GM18511 (cell line): ENCODE measurements around the gene TMEM44.

Experiments
- ATAC-seq: cut with Tn5 transposase; IDR thresholded peaks from one replicate; pipeline ENCODE4 v1.9.1; 2021; ENCODE audit warnings: mild to moderate bottlenecking, moderate library complexity; ENCODE audit not compliant: unreplicated experiment

Gene TMEM44

DNA sequence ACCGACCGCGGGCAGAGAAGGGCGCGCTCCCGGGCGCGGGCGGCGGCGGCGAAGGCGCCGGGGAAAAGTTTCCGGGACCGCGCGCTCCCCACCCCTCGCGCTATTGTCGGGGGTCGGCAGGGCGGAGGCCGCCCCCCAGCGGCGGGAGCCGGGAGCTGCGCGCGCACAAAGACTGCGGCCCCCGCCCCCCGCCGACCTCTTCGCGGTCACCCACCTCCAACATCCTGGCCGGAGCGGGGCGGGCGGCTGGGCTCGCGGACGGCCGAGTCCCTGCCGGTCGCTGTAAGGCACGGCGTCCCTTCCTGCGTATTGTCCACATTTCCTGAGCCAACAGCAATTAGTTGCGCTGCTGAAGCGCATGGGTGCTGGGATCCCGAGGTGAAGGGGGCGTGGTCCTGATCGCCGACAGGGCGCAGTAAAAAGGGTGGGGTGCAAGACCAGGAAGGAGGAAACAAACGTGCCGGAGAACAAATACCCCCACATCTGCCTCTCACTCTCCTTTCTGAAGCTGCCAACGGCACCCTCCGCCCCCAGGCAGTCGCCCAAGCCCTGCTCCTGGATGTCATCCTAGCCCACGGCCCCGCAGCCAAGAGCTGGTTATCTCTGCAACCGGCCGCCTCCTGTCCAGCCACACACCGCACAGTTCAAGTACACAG is at the start of gene TMEM44:
TSS of gene TMEM44 (minus strand) at position 71 of the 656 bp plus-strand sequence. CDS start 204 bp downstream, outside the sequence.
- ATAC-seq: peak; percentile 84

- ATAC-seq: peak; percentile 68
Observed at GRCh38 chr3:194682694-194683310, 49.6 kb upstream of the TMEM44 start.

DNA sequence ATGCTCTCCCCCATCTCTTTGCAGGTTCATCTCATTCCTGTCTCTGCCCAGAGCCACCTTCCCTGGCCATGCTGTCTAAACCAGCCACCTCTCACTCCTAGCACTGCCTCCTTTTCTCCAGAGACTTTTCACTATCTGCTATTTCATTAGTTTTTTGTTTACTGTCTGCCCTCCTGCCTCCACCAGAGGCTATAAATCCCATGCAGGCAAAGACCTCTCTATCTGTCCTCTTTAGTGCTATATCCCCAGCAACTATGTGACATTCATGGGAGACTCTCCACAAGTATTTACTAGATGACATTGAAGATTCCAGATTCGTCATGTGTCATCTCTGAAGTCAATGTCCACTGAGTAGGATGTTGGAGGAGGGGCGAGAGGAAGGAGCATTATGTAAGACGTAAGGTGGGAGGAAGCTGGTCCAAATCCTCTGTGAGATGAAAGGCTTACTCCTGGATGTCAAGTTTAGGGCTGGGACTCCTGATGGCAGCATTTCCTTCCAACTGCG is 49.0 kb upstream of the TMEM44 start:
- no peak for ATAC-seq

DNA sequence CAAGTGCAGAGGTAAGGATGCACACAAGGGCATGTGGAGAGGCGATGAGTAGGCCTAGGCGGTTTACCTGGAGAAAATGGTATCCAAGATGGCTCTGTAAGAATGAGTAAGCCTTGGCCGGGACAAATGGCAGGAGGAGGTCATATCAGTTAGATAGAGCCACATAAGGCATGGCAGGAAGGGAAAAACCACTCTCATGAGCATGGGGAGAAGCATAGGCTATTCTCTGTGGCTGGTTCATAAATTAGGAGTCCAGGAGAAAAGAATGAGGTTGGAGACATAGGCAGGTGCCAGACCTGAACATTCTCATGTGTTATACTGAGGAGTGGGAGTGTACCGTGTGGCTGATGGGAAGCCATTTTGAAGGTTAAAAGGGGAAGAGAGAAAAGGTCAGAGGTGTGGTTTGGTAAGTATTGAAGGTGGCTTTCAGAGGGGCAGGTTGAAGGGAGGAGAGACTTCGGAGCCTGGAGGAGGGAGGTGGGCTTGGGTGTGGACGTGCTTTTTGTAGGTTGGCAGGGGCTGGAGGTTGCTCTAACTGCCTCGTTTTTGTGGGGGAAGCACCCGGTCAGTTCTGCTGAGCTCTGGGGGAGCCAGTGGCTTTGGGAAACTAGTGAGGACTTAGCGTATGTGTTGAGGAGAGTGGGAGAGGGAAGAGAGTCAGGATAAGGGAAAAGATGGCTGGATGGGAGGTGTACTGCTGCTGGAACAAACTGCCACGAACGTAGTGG is 47.8 kb upstream of the TMEM44 start:
- no peak for ATAC-seq

- ATAC-seq: no peak
Observed at GRCh38 chr3:194676471-194676870, 43.3 kb upstream of the TMEM44 start.

GRCh38 chr3:194675680-194676079 is 42.5 kb upstream of the TMEM44 start:
- no peak for ATAC-seq

DNA sequence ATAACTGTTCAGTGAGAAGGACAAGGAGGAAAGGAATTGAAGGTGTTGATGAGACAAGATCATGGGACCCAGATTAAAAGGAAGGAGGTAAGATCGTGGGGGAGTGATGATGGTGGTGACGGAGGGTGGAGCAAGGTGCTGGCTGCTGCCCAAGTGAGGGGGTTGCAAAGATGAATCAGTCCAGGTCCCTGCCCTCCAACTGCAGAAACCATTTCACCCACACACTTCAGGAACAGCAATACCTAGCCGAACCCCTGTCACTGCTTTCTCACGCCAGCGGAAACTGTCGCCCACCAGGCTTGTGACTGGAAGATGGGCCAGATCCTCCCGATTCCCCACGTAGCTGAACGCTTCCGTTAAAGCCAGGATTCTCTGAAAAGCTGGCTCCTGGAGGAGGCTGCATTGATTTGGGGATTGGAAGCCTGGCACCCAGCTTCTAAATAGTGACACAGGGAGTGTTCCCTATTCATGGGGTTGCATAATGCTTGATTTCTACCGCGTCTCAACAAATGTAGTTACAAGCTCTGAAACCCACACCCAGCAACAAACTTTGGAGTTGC is 41.9 kb upstream of the TMEM44 start:
- ATAC-seq: no peak

- ATAC-seq: no peak
Observed at GRCh38 chr3:194673761-194674160, 40.5 kb upstream of the TMEM44 start.

DNA sequence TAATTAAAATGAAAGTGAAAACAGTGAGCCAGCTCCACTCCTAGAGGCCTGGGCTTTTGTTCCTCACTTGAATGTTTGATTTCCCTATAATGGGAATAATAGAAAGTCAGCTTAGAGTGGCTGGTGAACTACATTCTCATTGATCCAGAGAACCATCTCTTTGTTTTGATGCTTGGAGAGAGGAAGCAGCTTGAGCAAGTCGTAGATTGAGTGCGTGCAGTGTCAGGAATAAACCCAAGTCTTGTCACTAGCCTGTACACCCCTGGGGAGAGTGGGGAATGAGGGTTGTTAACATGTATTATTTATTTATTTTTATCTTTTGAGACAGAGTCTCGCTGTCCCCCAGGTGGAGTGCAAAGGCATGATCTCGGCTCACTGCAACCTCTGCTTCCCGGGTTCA is 39.7 kb upstream of the TMEM44 start:
- ATAC-seq: no peak

DNA sequence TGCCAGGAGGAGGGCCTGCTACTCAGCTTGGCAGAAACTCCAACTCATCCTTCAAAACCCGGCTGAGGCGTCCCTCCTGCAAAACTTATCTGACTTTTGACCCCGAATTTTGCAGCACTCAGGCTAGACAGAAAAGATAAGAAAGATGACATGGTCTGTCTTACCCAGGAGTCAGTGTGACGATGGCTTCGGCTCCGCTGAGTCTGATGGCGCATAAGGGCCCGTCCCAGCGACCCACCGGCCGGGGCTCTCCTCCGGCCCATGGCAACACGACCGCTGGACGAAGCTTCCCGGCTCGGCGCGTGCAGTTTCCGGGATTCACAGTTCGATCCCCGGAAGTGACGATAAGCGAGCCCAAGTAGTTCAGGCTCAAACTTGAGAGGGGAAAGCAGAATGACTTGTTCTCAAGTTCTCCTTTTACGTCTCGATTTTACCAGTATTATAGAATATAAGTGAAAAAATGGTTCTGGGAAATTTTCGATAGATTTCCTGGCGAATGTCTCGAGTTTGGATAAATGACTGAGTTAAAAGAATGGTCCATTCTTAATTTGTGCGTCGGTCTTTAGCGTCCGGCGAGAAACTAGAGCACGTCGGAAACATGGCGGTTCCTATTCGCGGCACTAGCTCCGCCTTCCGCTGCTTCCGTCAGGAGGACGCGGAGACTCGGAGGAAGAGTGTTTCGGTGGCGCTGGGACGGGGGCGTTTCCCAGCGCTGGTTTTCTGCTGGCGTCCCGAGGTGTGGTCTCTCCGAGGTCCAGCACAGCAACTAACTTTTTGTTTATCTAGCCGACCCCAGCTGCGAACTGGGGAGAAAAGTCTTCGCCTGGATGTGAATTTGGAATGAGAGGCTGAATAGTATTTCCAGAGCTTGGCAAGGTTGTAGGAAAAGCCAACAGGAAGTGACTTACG is 38.9 kb upstream of the TMEM44 start, which contains the start of gene LSG1:
TSS of gene LSG1 (minus strand) at position 292 of the 909 bp plus-strand sequence. CDS start at position 263, 29 bp downstream.
- ATAC-seq: peak; percentile 94

DNA sequence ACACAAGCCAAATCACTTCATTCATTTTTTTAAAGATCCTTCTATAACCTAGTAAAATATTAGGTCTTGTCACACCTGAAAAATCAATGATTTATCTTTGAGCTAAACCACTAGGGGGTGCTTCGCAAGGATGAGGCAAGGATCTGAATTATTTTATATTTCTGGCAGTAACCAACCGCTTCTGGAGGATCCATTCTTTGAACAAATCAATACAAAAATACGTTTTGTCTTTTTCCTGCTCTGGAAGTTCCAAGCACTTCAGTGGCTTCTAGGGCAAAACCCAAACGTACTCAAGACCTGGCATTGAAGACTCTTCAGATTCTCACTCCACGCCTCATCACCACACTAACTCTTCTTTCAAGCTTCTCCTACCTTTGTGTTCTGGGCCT is 38.3 kb upstream of the TMEM44 start:
- peak; percentile 9 for ATAC-seq

GRCh38 chr3:194667363-194667762 is 34.1 kb upstream of the TMEM44 start:
- no peak for ATAC-seq

- ATAC-seq: no peak
Observed at GRCh38 chr3:194664857-194665256, 31.6 kb upstream of the TMEM44 start.

- ATAC-seq: no peak
Observed at GRCh38 chr3:194661946-194662345, 28.7 kb upstream of the TMEM44 start.

DNA sequence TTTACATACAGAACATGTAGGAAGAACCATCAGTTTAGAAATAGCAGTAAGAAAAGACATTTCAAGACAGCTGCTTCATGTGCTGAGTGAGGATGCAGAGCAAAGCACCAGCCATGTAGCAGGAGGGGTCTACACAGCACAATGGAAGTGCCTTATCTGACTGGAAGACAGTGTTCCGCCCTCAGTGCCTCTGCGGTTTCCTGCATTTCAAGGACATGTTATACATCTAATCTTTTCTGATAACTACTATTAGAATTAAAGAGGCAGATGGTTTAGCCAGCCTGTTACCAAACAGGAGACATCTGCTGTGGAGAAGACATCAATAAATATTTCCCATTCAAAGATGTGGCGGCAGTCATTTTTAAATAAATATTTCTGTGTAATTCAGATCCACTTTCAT is 28.2 kb upstream of the TMEM44 start:
- ATAC-seq: no peak

DNA sequence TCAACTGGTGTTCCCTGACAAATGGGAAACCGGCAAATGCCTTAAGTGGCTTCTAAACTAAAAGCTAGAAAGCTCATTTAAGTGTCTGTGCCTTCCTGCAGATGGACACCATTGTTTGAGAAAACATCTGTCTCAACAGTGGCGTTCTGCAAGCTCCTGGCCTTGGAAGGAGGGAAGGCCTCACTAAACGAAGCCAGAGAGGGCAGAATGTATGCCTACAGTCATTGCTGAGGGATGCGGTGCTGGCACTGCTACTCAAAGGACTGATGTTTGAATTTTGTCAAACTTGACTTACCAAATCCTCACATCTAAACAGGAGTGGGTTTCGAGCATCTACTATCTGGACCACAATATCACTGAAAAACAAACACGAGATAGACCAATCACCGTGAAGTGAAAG is 26.6 kb upstream of the TMEM44 start:
- no peak for ATAC-seq

DNA sequence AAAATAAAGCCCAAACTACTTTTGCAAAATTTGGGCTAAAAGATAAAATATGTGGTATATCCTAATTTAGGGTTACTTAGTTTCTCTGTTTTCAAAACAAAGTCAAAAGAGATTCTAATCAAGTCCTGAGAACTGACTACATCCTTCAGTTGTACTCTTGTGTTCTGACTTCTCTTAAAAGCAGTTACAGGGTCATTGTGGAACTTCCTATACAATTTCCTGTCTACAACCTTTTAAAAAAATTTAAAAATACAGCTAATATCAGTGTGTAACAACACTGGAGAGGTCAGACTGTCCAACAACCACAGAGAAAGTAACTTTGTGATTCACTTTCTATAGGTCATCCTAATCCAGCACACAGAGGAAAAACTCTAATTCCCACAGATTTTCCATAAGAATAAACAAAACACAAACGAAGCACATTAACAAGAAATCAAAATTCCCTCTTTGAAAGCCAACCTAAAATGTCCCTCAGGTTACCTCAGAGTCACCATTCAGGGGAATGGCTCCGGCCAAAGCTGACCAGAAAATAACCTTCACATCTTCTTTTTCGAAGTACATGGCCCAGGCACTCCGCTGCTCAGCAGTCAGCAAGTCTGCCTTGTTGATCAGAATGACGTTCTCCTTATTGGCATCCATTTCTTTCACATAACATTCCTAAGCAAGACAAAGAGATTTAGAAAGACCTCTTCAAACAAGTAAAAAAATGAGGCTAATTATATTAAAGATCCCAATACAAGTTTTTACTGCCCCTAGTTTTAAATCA is 25.4 kb upstream of the TMEM44 start:
- ATAC-seq: no peak

- no peak for ATAC-seq
Observed at GRCh38 chr3:194657439-194657838, 24.2 kb upstream of the TMEM44 start.

- ATAC-seq: peak; percentile 81
Observed at GRCh38 chr3:194654443-194654842, 21.2 kb upstream of the TMEM44 start.

- ATAC-seq: no peak
Observed at GRCh38 chr3:194647747-194648146, 14.5 kb upstream of the TMEM44 start.
